GM19438 (cell line): ENCODE results near the gene PCYT1B.
"Not testable (repeated sequence)": the region's sequence is repeated elsewhere in the genome, so short reads cannot be mapped to it uniquely, and the experiment has no call there.

ENCODE experiments used
- ATAC-seq: cut with Tn5 transposase; IDR thresholded peaks from one replicate; pipeline ENCODE4 v1.9.1; 2021; ENCODE audit warnings: low read depth; ENCODE audit not compliant: unreplicated experiment

PCYT1B gene

GRCh38 chrX:24646745-24647182 lies 383 bp downstream of the PCYT1B start:
- peak; percentile 21 for ATAC-seq

- no peak for ATAC-seq
These were observed 1.1 kb downstream of the PCYT1B start for GRCh38 chrX:24646006-24646405.

- ATAC-seq, result no peak
These were observed 4.0 kb downstream of the PCYT1B start for GRCh38 chrX:24643116-24643515.

DNA sequence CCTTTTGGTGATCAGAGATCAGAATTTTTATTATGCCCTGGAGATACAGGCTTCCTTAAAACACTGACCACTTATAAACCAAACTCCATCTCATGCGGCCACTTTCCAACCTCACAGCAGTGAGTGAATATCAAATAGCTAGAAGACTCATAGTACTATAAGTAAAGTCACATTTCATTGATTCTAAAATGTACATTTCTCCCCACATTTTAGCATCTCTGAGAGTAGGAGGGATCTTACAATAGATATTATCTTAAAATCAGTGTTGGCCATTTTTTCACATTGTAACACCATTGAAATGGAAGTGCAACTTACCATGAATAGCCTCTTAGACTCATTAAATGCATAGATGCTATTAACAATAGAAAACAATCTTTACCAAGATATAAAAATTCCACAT lies 17.4 kb downstream of the PCYT1B start:
- no peak for ATAC-seq

DNA sequence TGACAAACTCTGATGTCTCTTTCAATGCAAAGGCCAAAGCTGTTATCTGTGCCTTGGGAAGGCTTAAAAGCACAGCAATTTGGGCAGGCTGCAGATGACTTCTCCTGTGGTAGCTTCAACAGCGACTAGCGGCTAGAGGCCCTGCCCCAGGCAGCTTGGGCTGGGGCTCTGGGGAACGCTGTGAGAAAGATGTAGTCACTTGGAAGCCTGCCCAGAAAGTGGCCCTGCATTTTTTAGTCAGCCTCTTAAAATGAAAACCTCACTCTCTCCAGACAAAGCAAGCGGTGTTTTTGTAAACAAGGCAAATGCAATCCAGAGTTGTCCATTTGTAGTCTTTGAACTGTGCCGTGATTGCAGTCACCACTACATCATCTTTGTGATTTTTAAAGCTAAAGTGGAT lies 27.5 kb downstream of the PCYT1B start:
- ATAC-seq, result no peak

GRCh38 chrX:24610516-24610915 lies 36.6 kb downstream of the PCYT1B start:
- no peak for ATAC-seq

- no peak for ATAC-seq
These were observed 39.5 kb downstream of the PCYT1B start for GRCh38 chrX:24607616-24608015.

GRCh38 chrX:24605941-24606340 lies 41.2 kb downstream of the PCYT1B start:
- ATAC-seq, result not testable (repeated sequence)

DNA sequence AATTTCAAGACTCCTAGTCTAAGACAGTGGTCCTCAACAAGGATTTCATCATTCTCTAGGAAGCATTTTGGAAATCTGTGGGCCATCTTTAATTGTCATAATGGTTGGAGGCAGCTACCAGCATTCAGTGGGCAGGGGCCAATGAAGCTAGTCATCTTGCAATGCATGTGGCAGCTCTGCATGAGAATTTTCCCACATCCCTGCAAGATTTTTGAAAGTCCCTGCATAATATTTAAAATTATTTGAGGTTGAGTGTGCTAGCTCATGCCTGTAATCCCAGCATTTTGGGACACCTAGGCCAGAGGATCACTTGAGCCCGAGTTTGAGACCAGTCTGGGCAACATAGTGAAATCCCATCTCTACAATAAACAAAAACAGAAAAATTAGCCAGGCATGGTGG lies 44.0 kb downstream of the PCYT1B start:
- no peak for ATAC-seq

DNA sequence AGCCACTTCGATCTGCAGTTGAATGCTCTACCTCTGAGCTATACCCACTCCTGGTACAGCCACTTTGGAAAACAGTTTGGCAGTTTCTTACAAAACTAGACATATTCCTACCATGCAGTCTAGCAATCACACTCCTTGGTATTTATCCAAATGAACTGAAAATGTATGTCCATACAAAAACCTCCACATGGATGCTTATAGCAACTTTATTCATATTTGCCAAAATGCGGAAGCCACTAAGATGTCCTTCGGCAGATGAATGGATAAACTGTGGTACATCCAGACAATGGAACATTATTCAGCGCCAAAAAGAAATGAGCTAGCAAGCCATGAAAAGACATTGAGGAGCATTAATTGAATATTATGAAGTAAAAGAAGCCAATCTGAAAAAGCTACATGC lies 45.3 kb downstream of the PCYT1B start:
- no peak for ATAC-seq

GRCh38 chrX:24594501-24594900 lies 52.6 kb downstream of the PCYT1B start:
- no peak for ATAC-seq

GRCh38 chrX:24590111-24590510 lies 57.0 kb downstream of the PCYT1B start:
- no peak for ATAC-seq

- no peak for ATAC-seq
These were observed 70.1 kb downstream of the PCYT1B start for GRCh38 chrX:24577091-24577490.

GRCh38 chrX:24575496-24575895 lies 71.7 kb downstream of the PCYT1B start:
- no peak for ATAC-seq

DNA sequence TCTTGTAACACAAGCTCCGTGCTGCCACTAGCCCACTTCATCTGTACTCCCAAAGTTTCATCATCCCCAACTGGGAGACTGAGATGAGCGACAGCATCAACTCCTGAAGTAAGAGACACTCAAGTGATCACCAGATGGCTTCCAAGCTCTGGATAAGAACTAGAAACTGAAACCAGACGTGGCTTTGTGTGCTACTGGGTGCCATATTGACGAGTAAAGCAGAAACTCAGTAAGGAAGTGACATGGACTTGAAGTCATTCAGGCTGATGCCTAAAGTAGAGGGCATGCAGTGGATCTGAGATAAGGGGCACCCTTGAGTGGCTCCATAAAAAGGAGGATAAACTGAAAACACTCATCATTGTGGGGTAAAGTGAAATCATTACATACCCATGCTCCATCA lies 72.4 kb downstream of the PCYT1B start:
- no peak for ATAC-seq

- no peak for ATAC-seq
These were observed 80.0 kb downstream of the PCYT1B start for GRCh38 chrX:24567169-24567568.

DNA sequence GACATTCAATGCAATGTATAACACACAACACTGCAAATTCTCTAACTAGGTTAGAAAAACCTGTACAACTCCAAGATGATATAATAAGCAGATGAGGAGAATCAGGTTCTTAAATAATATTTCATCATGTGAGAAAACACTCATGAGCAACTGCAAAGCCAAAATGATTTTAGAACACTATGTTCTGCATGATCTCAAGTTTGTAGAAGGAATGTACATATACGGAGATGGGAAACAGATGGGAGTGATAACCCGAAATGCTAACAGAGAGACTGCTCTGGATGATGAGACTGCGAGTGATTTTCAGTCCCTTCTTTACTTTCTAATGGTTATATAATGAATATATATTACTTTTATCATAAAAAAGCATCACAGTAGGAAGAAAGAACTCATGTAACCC lies 80.9 kb downstream of the PCYT1B start:
- ATAC-seq, result no peak

GRCh38 chrX:24563291-24564010 lies 83.7 kb downstream of the PCYT1B start:
- no peak for ATAC-seq

GRCh38 chrX:24561121-24561520 lies 86.0 kb downstream of the PCYT1B start:
- no peak for ATAC-seq

GRCh38 chrX:24553011-24553410 lies 94.1 kb downstream of the PCYT1B start:
- no peak for ATAC-seq

- ATAC-seq, result no peak
These were observed 97.0 kb downstream of the PCYT1B start for GRCh38 chrX:24550166-24550565.

- ATAC-seq, result no peak
These were observed 99.2 kb downstream of the PCYT1B start for GRCh38 chrX:24547961-24548360.

GRCh38 chrX:24542756-24543155 lies 104.4 kb downstream of the PCYT1B start:
- no peak for ATAC-seq
